ENCODE measurements around the gene FRMPD3.

Gene FRMPD3

DNA sequence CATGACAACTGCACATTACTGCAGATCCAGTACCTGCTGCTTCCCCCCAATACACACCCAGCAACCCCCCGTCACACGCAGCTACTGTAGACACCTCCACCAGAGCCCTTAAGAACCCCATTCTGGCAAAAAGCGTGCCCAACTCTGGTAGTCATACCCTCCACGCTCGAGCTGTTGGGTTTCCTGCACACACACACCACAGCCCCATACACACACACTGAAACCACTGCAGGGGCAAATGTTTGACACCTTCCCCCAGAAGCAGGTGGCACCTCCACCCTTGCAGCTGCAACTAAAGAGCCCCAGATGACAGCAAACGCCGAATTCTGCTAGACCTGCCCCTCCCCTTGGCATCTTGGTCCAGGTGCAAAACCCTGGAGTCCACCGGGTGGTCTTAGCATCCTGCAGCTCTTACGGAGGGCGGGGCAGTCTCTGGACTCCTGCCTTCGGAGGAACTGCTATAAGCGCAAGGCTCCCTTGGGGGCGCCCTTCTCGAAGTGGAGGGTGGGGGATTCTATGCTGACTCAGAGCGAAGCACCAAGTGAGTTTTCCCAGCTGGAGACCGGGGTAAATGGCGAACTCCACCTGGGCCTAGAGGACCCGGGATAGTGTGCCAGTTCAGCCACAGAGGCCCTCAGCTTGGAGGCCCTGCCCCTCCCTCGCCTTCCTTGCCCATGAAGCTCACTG lies 1.5 kb downstream of the FRMPD3 start:
- no peak for DNase-seq
- intact Hi-C loops (cut with DNase I; ENCODE audit: low total_unique reads) = no loop called here
- Histone ChIP-seq H3K27me3 (peaks cover 0 to 10% of the 10 kb centered on the region in 2 donors), H3K4me1 (peaks cover 0 to 7% (median 3%) of the 10 kb centered on the region in 4 donors), H3K9me3 (no peaks in the 10 kb centered on the region), H3K36me3 (no peaks in the 10 kb centered on the region), H3K27ac (no peak overlapping the region), H3K4me3 (no peak overlapping the region)
- TF ChIP-seq, protein P1, sequence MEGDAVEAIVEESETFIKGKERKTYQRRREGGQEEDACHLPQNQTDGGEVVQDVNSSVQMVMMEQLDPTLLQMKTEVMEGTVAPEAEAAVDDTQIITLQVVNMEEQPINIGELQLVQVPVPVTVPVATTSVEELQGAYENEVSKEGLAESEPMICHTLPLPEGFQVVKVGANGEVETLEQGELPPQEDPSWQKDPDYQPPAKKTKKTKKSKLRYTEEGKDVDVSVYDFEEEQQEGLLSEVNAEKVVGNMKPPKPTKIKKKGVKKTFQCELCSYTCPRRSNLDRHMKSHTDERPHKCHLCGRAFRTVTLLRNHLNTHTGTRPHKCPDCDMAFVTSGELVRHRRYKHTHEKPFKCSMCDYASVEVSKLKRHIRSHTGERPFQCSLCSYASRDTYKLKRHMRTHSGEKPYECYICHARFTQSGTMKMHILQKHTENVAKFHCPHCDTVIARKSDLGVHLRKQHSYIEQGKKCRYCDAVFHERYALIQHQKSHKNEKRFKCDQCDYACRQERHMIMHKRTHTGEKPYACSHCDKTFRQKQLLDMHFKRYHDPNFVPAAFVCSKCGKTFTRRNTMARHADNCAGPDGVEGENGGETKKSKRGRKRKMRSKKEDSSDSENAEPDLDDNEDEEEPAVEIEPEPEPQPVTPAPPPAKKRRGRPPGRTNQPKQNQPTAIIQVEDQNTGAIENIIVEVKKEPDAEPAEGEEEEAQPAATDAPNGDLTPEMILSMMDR (IDR thresholded peaks at IDR 0.05) = no peak

DNA sequence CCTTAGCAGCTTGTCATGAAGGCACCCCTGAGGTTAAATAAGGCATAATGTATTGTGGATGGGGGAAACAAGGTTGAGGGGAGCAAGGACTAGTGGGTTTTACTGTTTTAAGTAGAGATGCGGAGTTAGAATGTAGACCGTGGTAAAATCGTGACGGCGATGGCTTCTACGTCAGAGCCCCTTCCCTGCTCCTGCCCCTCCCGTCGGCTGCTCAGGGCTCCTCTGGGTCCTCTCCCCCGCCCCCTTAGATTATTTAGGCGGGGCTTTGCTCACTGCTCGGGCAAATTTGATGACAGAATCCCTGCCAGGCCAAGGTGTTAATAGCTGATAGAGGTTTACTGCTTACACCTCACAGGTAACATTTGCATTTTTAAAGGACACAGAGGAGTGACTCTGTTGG lies 2.3 kb downstream of the FRMPD3 start:
- no peak overlapping the region for H3K27ac ChIP-seq
- intact Hi-C loops (cut with DNase I; ENCODE audit: low total_unique reads) = no loop called here
- no peaks in the 10 kb centered on the region for H3K9me3 ChIP-seq
- no peak for DNase-seq
- no peak overlapping the region for H3K4me3 ChIP-seq
- peaks cover 0 to 7% (median 3%) of the 10 kb centered on the region in 4 donors for H3K4me1 ChIP-seq
- peaks cover 0 to 10% of the 10 kb centered on the region in 2 donors for H3K27me3 ChIP-seq
- TF ChIP-seq, protein P1 (IDR thresholded peaks at IDR 0.05) = no peak
- no peaks in the 10 kb centered on the region for H3K36me3 ChIP-seq

- H3K27me3 ChIP-seq = peaks cover 0 to 10% of the 10 kb centered on the region in 2 donors
- no peaks in the 10 kb centered on the region for H3K9me3 ChIP-seq
- peaks cover 0 to 7% (median 3%) of the 10 kb centered on the region in 4 donors for H3K4me1 ChIP-seq
- TF ChIP-seq, protein P1 (IDR thresholded peaks at IDR 0.05) = no peak
- no peak overlapping the region for H3K27ac ChIP-seq
- H3K4me3 ChIP-seq = no peak overlapping the region
- intact Hi-C loops (cut with DNase I; ENCODE audit: low total_unique reads) = no loop called here
- no peaks in the 10 kb centered on the region for H3K36me3 ChIP-seq
- no peak for DNase-seq
These were observed 3.1 kb downstream of the FRMPD3 start for GRCh38 chrX:107452581-107452980.

DNA sequence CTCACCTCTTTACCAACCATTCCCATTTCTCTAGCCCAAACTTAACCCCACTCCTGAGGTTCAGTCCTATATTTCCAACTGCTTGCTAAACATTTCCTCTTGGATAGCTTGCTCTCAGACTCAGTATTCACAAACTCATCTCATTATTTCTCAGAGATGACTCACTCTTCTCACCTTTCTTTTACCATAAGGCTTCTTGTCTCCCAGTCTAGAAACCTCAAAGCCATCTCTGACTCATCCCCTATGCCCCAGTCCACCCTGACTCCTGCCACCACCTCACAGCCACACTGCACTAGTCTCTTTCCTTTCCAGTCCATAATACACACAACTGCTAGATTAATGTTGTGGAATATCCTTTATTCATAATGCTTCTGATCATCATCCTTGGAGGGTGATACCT lies 4.8 kb downstream of the FRMPD3 start:
- no peak for DNase-seq
- intact Hi-C loops (cut with DNase I; ENCODE audit: low total_unique reads) = no loop called here
- Histone ChIP-seq H3K27ac (no peak overlapping the region), H3K4me3 (no peak overlapping the region), H3K36me3 (no peaks in the 10 kb centered on the region), H3K27me3 (peaks cover 0 to 6% of the 10 kb centered on the region in 2 donors), H3K9me3 (no peaks in the 10 kb centered on the region), H3K4me1 (peaks cover 0 to 7% (median 0%) of the 10 kb centered on the region in 4 donors)
- TF ChIP-seq, protein P1 (IDR thresholded peaks at IDR 0.05) = no peak

DNA sequence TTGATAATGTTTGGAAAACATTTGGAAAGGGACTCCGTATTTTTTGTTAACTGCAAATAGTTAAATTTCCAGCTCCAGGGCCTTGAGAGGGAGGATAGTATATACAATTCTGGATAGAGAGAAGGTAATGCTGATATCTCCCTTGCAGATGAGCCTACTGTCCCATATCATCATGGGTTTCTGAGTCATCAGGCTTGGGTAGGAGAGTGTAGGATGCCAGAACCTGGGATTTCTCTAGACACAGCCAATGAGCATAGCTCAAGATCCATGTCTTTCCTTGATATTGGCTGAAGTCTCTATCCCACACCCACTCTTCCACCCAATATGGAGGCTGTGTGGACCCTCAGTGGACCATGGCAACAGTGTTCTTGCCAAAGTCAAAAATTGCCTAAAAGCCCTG lies 7.8 kb downstream of the FRMPD3 start:
- Histone ChIP-seq H3K36me3 (no peaks in the 10 kb centered on the region), H3K4me1 (no peaks in the 10 kb centered on the region), H3K27me3 (no peaks in the 10 kb centered on the region), H3K27ac (no peak overlapping the region), H3K4me3 (no peak overlapping the region), H3K9me3 (no peaks in the 10 kb centered on the region)
- TF ChIP-seq, protein P1 (IDR thresholded peaks at IDR 0.05) = no peak
- DNase-seq = no peak
- intact Hi-C loops (cut with DNase I; ENCODE audit: low total_unique reads) = no loop called here
